K562 (cell line): ENCODE results near the gene OR2T29. TPM values are rescaled to one million over a fixed set of nuclear protein-coding genes. Genes with fewer than 3 reads are reported as not detected.

Experiments
- HNRNPLL ChIP-seq: fragments of 200-400 bp; formaldehyde crosslinking; IDR thresholded peaks from 2 replicates; pipeline ENCODE4 v1.6.1; 2017; ENCODE audit warnings: low read length, low read depth, mild to moderate bottlenecking; ENCODE audit not compliant: poor library complexity, severe bottlenecking
- NR3C1 ChIP-seq: sonication (generic); formaldehyde crosslinking; IDR thresholded peaks from 2 replicates; pipeline ENCODE4 v1.8.1; 2022; ENCODE audit warnings: missing genetic modification reagents
- PRPF4 ChIP-seq: fragments of 200-400 bp; formaldehyde crosslinking; IDR thresholded peaks from one replicate; pipeline ENCODE4 v1.6.1; 2017; ENCODE audit warnings: low read length, low read depth, mild to moderate bottlenecking; ENCODE audit not compliant: insufficient read depth, poor library complexity, severe bottlenecking
- ZNF79 ChIP-seq: fragments of 250-450 bp; sonication (Bioruptor Pico); IDR thresholded peaks from 2 replicates; pipeline ENCODE4 v1.4.0; 2020; ENCODE audit warnings: low read depth, mild to moderate bottlenecking, moderate library complexity
- polyA plus RNA-seq, 8 experiments: library from polyadenylated mRNA; depleted of rRNA in 4 of 8; stranded (reverse) in 5 of 8; unstranded in 3 of 8; fragments of >200 nt; fragmentation: Nextera tagmentation in 2 of 8; fragmentation: Illumina TruSeq in 1 of 8; extraction: Ambion mirVana in 2 of 8; extraction: Trizol in 1 of 8; gene quantifications; 2 replicates each; pipeline versions ENCODE4 v1.2.1 to v1.2.3, GENCODE V29; 2011 to 2014; ENCODE audit warnings: inconsistent platforms in 1 of 8, missing spikeins in 1 of 8
- total RNA-seq, 7 experiments: library from RNA; depleted of rRNA in 6 of 7; stranded (reverse); fragments of >200 nt in 6 of 7; fragmentation: Illumina TruSeq in 2 of 7; extraction: Trizol in 2 of 7; gene quantifications; 2 replicates each; pipeline versions ENCODE4 v1.2.1 to v1.2.3, GENCODE V29; 2011 to 2021; ENCODE audit warnings: low replicate concordance in 1 of 7
- TF ChIP-seq, protein P1 (sequence below), 2 experiments: fragments of 450-650 bp; IDR thresholded peaks; 2 replicates each; pipeline ENCODE4 v1.6.1; 2018; ENCODE audit warnings: mild to moderate bottlenecking in 2 of 2, low read depth in 1 of 2; ENCODE audit not compliant: partially characterized antibody in 2 of 2
- TF ChIP-seq, protein P2 (sequence below): fragments of 250-450 bp; sonication (Bioruptor Pico); IDR thresholded peaks from 2 replicates; pipeline ENCODE4 v1.4.0; 2020; ENCODE audit warnings: borderline replicate concordance
- TF ChIP-seq, protein P3 (sequence below): fragments of 250-450 bp; sonication (Bioruptor Pico); IDR thresholded peaks from 2 replicates; pipeline ENCODE4 v1.4.0; 2020; ENCODE audit warnings: mild to moderate bottlenecking, moderate library complexity

Gene OR2T29
- total and polyA plus RNA-seq, 9 of the 15 experiments (the other 6 are each of a cell fraction or from before 2014, with no cell fraction given) = not detected

GRCh38 chr1:248599396-248599795 lies 36.8 kb upstream of the OR2T29 start (continued):
- TF ChIP-seq, protein P1, sequence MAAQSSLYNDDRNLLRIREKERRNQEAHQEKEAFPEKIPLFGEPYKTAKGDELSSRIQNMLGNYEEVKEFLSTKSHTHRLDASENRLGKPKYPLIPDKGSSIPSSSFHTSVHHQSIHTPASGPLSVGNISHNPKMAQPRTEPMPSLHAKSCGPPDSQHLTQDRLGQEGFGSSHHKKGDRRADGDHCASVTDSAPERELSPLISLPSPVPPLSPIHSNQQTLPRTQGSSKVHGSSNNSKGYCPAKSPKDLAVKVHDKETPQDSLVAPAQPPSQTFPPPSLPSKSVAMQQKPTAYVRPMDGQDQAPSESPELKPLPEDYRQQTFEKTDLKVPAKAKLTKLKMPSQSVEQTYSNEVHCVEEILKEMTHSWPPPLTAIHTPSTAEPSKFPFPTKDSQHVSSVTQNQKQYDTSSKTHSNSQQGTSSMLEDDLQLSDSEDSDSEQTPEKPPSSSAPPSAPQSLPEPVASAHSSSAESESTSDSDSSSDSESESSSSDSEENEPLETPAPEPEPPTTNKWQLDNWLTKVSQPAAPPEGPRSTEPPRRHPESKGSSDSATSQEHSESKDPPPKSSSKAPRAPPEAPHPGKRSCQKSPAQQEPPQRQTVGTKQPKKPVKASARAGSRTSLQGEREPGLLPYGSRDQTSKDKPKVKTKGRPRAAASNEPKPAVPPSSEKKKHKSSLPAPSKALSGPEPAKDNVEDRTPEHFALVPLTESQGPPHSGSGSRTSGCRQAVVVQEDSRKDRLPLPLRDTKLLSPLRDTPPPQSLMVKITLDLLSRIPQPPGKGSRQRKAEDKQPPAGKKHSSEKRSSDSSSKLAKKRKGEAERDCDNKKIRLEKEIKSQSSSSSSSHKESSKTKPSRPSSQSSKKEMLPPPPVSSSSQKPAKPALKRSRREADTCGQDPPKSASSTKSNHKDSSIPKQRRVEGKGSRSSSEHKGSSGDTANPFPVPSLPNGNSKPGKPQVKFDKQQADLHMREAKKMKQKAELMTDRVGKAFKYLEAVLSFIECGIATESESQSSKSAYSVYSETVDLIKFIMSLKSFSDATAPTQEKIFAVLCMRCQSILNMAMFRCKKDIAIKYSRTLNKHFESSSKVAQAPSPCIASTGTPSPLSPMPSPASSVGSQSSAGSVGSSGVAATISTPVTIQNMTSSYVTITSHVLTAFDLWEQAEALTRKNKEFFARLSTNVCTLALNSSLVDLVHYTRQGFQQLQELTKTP (IDR thresholded peaks at IDR 0.05; ENCODE audit: low read depth in 1 of 2, partially characterized antibody in 2 of 2) = no peak
- TF ChIP-seq, protein P2, sequence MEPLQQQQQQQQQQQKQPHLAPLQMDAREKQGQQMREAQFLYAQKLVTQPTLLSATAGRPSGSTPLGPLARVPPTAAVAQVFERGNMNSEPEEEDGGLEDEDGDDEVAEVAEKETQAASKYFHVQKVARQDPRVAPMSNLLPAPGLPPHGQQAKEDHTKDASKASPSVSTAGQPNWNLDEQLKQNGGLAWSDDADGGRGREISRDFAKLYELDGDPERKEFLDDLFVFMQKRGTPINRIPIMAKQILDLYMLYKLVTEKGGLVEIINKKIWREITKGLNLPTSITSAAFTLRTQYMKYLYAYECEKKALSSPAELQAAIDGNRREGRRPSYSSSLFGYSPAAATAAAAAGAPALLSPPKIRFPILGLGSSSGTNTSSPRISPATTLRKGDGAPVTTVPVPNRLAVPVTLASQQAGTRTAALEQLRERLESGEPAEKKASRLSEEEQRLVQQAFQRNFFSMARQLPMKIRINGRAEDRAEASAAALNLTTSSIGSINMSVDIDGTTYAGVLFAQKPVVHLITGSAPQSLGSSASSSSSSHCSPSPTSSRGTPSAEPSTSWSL = no peak
- TF ChIP-seq, protein P3, sequence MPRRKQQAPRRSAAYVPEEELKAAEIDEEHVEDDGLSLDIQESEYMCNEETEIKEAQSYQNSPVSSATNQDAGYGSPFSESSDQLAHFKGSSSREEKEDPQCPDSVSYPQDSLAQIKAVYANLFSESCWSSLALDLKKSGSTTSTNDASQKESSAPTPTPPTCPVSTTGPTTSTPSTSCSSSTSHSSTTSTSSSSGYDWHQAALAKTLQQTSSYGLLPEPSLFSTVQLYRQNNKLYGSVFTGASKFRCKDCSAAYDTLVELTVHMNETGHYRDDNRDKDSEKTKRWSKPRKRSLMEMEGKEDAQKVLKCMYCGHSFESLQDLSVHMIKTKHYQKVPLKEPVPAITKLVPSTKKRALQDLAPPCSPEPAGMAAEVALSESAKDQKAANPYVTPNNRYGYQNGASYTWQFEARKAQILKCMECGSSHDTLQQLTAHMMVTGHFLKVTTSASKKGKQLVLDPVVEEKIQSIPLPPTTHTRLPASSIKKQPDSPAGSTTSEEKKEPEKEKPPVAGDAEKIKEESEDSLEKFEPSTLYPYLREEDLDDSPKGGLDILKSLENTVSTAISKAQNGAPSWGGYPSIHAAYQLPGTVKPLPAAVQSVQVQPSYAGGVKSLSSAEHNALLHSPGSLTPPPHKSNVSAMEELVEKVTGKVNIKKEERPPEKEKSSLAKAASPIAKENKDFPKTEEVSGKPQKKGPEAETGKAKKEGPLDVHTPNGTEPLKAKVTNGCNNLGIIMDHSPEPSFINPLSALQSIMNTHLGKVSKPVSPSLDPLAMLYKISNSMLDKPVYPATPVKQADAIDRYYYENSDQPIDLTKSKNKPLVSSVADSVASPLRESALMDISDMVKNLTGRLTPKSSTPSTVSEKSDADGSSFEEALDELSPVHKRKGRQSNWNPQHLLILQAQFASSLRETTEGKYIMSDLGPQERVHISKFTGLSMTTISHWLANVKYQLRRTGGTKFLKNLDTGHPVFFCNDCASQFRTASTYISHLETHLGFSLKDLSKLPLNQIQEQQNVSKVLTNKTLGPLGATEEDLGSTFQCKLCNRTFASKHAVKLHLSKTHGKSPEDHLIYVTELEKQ (CRISPR knock-in tag) = no peak
- TF ChIP-seq ZNF79 = no peak
- no peak for TF ChIP-seq PRPF4
- no peak for TF ChIP-seq NR3C1 (CRISPR knock-in tag)
- no peak for TF ChIP-seq HNRNPLL
